Measurements from ENCODE around the gene HP1BP3.

The HP1BP3 gene

DNA sequence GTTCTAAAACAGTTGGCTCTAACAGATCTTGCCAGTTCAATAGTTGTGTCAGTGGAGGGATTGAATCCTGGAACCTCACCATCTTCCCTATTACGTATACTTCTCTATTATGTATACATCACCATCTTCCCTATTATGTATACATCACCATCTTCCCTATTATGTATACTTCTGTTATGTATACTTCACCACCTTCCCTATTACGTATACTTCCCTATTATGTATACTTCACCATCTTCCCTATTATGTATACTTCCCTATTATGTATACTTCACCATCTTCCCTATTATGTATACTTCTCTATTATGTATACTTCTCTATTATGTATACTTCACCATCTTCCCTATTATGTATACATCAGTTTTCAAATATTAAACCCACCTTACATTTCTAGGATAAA is 34.4 kb upstream of the HP1BP3 start:
- TF ChIP-seq, protein P1, sequence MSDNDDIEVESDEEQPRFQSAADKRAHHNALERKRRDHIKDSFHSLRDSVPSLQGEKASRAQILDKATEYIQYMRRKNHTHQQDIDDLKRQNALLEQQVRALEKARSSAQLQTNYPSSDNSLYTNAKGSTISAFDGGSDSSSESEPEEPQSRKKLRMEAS (IDR thresholded peaks at IDR 0.05): no peak
- TF ChIP-seq TCF12 (IDR thresholded peaks at IDR 0.05; ENCODE audit: low read depth): no peak
- no peak for TF ChIP-seq FOXM1 (IDR thresholded peaks at IDR 0.05; ENCODE audit: borderline replicate concordance, low read depth)
- no peak for TF ChIP-seq YY1 (IDR thresholded peaks at IDR 0.05; ENCODE audit: low read depth)
- no peak for TF ChIP-seq TAF1 (IDR thresholded peaks at IDR 0.05; ENCODE audit: low read depth)
- no peak for TF ChIP-seq RAD21 (IDR thresholded peaks at IDR 0.05; ENCODE audit: low read depth)
- TF ChIP-seq CEBPB (IDR thresholded peaks at IDR 0.05): no peak

DNA sequence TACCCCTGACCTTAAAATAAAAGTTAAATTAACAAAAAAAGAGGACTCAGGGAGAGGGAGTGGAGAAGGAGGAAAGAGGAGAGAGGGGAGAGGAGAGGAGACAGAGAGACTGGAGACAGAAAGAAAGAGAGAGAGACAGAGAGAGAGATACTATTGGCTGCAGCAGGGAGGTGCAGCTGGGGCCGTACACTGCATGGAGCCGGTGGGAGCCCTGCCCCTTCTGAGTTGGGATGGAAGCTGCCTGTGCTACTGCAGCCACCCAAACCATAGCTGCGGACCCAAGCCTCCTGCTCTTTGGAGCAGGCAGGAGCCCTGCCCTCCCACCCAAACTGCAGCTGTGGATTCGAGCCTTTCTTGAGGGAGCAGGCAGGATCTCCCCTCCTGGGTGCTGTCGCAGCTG is 32.7 kb upstream of the HP1BP3 start:
- TF ChIP-seq, protein P2, sequence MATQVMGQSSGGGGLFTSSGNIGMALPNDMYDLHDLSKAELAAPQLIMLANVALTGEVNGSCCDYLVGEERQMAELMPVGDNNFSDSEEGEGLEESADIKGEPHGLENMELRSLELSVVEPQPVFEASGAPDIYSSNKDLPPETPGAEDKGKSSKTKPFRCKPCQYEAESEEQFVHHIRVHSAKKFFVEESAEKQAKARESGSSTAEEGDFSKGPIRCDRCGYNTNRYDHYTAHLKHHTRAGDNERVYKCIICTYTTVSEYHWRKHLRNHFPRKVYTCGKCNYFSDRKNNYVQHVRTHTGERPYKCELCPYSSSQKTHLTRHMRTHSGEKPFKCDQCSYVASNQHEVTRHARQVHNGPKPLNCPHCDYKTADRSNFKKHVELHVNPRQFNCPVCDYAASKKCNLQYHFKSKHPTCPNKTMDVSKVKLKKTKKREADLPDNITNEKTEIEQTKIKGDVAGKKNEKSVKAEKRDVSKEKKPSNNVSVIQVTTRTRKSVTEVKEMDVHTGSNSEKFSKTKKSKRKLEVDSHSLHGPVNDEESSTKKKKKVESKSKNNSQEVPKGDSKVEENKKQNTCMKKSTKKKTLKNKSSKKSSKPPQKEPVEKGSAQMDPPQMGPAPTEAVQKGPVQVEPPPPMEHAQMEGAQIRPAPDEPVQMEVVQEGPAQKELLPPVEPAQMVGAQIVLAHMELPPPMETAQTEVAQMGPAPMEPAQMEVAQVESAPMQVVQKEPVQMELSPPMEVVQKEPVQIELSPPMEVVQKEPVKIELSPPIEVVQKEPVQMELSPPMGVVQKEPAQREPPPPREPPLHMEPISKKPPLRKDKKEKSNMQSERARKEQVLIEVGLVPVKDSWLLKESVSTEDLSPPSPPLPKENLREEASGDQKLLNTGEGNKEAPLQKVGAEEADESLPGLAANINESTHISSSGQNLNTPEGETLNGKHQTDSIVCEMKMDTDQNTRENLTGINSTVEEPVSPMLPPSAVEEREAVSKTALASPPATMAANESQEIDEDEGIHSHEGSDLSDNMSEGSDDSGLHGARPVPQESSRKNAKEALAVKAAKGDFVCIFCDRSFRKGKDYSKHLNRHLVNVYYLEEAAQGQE (IDR thresholded peaks at IDR 0.05; ENCODE audit: low read depth): no peak
- TF ChIP-seq, protein P3, sequence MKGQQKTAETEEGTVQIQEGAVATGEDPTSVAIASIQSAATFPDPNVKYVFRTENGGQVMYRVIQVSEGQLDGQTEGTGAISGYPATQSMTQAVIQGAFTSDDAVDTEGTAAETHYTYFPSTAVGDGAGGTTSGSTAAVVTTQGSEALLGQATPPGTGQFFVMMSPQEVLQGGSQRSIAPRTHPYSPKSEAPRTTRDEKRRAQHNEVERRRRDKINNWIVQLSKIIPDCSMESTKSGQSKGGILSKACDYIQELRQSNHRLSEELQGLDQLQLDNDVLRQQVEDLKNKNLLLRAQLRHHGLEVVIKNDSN (IDR thresholded peaks at IDR 0.05): no peak
- TF ChIP-seq CREB1 (IDR thresholded peaks at IDR 0.05; ENCODE audit: low read depth): no peak
- no peak for TF ChIP-seq CEBPB (IDR thresholded peaks at IDR 0.05)
- TF ChIP-seq TEAD4 (IDR thresholded peaks at IDR 0.05): no peak
- no peak for TF ChIP-seq YY1 (IDR thresholded peaks at IDR 0.05; ENCODE audit: low read depth)
- TF ChIP-seq FOXM1 (IDR thresholded peaks at IDR 0.05; ENCODE audit: borderline replicate concordance, low read depth): no peak
- TF ChIP-seq TAF1 (IDR thresholded peaks at IDR 0.05; ENCODE audit: low read depth): no peak
- TF ChIP-seq EGR1 (IDR thresholded peaks at IDR 0.05): no peak
- TF ChIP-seq, protein P1 (IDR thresholded peaks at IDR 0.05): no peak

DNA sequence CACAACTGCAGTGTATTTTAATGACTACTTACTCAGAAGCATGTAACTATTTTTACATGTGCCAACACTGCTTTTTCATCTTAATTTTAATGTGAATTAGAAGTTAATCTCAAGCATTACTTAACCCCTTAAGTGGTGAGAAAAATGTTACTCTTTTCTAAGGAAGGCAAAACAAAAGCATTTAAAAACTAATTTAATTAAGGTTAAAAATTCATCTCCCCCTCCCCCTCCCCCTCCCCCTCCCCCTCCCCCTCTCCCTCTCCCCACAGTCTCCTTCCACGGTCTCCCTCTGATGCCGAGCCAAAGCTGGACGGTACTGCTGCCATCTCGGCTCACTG is 27.4 kb upstream of the HP1BP3 start:
- no peak for TF ChIP-seq RAD21 (IDR thresholded peaks at IDR 0.05; ENCODE audit: low read depth)
- TF ChIP-seq, protein P2 (IDR thresholded peaks at IDR 0.05; ENCODE audit: low read depth): no peak
- no peak for TF ChIP-seq EP300 (IDR thresholded peaks at IDR 0.05; ENCODE audit: borderline replicate concordance)
- TF ChIP-seq TAF1 (IDR thresholded peaks at IDR 0.05; ENCODE audit: low read depth): no peak

DNA sequence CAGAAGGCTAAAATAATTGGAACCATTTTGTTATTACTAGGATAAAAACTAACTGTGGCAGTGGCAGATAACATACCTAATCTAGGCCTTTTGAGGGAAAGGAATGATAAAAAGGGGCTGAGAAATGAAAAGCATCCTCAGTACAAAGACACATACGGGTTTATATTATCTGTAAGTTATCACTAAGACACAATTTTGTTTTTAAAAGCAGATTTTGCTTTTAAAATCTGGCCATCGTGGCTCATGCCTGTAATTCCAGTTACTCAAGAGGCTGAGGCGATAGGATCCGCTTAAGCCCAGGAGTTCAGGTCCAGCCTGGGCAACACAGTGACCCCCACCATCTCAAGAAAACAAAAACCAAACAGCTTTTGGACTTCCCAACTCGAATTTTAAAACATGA is 24.8 kb upstream of the HP1BP3 start:
- TF ChIP-seq FOXM1 (IDR thresholded peaks at IDR 0.05; ENCODE audit: borderline replicate concordance, low read depth) (no peak), TCF12 (IDR thresholded peaks at IDR 0.05; ENCODE audit: low read depth) (no peak), TEAD4 (IDR thresholded peaks at IDR 0.05) (no peak), EP300 (IDR thresholded peaks at IDR 0.05; ENCODE audit: borderline replicate concordance) (no peak)
- TF ChIP-seq, protein P2 (IDR thresholded peaks at IDR 0.05; ENCODE audit: low read depth): no peak

DNA sequence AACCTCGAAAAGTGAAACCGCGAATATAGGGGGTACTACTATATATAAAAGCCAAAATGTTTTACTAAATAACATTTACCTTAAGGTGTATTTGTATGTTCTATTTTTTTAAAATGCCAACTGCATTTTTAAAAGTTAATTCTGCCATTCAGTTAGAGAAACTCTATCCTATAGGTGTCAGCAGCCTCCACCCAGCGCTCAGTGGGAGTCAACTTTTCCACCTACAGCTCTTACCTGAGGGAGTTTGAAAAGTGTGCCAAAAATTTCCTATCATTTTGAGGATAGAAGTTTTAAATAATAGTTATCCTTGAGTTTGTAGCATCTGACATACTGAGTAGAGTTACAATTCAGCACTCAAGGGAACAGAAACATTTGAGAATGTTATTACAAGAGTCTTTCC is 6.1 kb upstream of the HP1BP3 start:
- TF ChIP-seq CREB1 (IDR thresholded peaks at IDR 0.05; ENCODE audit: low read depth) (no peak), YY1 (IDR thresholded peaks at IDR 0.05; ENCODE audit: low read depth) (no peak), TCF12 (IDR thresholded peaks at IDR 0.05; ENCODE audit: low read depth) (no peak), EP300 (IDR thresholded peaks at IDR 0.05; ENCODE audit: borderline replicate concordance) (no peak), TAF1 (IDR thresholded peaks at IDR 0.05; ENCODE audit: low read depth) (no peak), ZBTB7A (IDR thresholded peaks at IDR 0.05; ENCODE audit: low read depth) (no peak), FOXM1 (IDR thresholded peaks at IDR 0.05; ENCODE audit: borderline replicate concordance, low read depth) (no peak), CEBPB (IDR thresholded peaks at IDR 0.05) (no peak), TEAD4 (IDR thresholded peaks at IDR 0.05) (no peak), NFIC (IDR thresholded peaks at IDR 0.05) (no peak), EGR1 (IDR thresholded peaks at IDR 0.05) (no peak), RAD21 (IDR thresholded peaks at IDR 0.05; ENCODE audit: low read depth) (no peak)
- TF ChIP-seq, protein P3 (IDR thresholded peaks at IDR 0.05): no peak
- TF ChIP-seq, protein P1 (IDR thresholded peaks at IDR 0.05): no peak
- TF ChIP-seq, protein P2 (IDR thresholded peaks at IDR 0.05; ENCODE audit: low read depth): no peak
